SJSA1 (cell line): Measurements from ENCODE around the gene MYL4. TPM values are rescaled to one million over a fixed set of nuclear protein-coding genes. Genes with fewer than 3 reads are reported as not detected.
"Not testable (repeated sequence)": the region's sequence is repeated elsewhere in the genome, so short reads cannot be mapped to it uniquely, and the experiment has no call there.

Experiments used
- DNase-seq, 2 experiments: peaks; one replicate each; pipeline ENCODE4 v3.0.0-alpha.2; 2015 to 2020; ENCODE audit warnings: low spot score in 2 of 2, low read depth in 1 of 2
- H3K27ac ChIP-seq: fragments of 250-450 bp; sonication (Bioruptor Pico); 2 replicates; pipeline ENCODE4 v1.5.1; 2020; ENCODE audit warnings: mild to moderate bottlenecking, moderate library complexity
- H3K27me3 ChIP-seq: fragments of 250-450 bp; sonication (Bioruptor Pico); replicated peaks from 2 replicates; pipeline ENCODE4 v1.5.1; 2020; ENCODE audit warnings: mild to moderate bottlenecking, moderate library complexity
- H3K36me3 ChIP-seq: fragments of 250-450 bp; sonication (Bioruptor Pico); 2 replicates; pipeline ENCODE4 v1.5.1; 2020; ENCODE audit warnings: mild to moderate bottlenecking
- H3K4me1 ChIP-seq: fragments of 250-450 bp; sonication (Bioruptor Pico); replicated peaks from 2 replicates; pipeline ENCODE4 v1.6.1; 2021; ENCODE audit warnings: mild to moderate bottlenecking
- H3K4me3 ChIP-seq: fragments of 250-450 bp; sonication (Bioruptor Pico); 2 replicates; pipeline ENCODE4 v1.5.1; 2020; ENCODE audit warnings: mild to moderate bottlenecking
- H3K9me3 ChIP-seq: fragments of 250-450 bp; sonication (Bioruptor Pico); replicated peaks from 2 replicates; pipeline ENCODE4 v1.5.1; 2020; ENCODE audit warnings: mild to moderate bottlenecking
- total RNA-seq: library from RNA; depleted of rRNA; stranded (reverse); fragments of >200 nt; shearing (Covaris generic); gene quantifications from 2 replicates; pipeline ENCODE4 v1.2.3, GENCODE V29; 2014

Gene MYL4
- total RNA-seq, 1 experiment from 2014 or later, result 2.2 TPM

- Histone ChIP-seq H3K9me3 (no peaks in the 10 kb centered on the region), H3K27me3 (no peaks in the 10 kb centered on the region), H3K4me3 (no peak overlapping the region), H3K4me1 (peaks cover 37% of the 10 kb centered on the region), H3K36me3 (no peaks in the 10 kb centered on the region), H3K27ac (no peak overlapping the region)
- DNase-seq, result peak; percentile 29 to 36
These were observed 5.0 kb upstream of the MYL4 start for GRCh38 chr17:47203984-47204721.

- Histone ChIP-seq H3K4me3 (peak overlapping the region; percentile 4; the same call in 1 of the 2 replicates), H3K27me3 (no peaks in the 10 kb centered on the region), H3K4me1 (peaks cover 44% of the 10 kb centered on the region), H3K36me3 (no peaks in the 10 kb centered on the region), H3K9me3 (no peaks in the 10 kb centered on the region), H3K27ac (peak overlapping the region; percentile 48; the same call in 1 of the 2 replicates)
- DNase-seq, result peak; percentile 40 to 68
These were observed 4.3 kb upstream of the MYL4 start for GRCh38 chr17:47204722-47205418.

GRCh38 chr17:47205419-47205963, 3.7 kb upstream of the MYL4 start:
- no peaks in the 10 kb centered on the region for H3K36me3 ChIP-seq
- peak overlapping the region; percentile 4; the same call in 1 of the 2 replicates for H3K4me3 ChIP-seq
- H3K9me3 ChIP-seq, result no peaks in the 10 kb centered on the region
- H3K27me3 ChIP-seq, result no peaks in the 10 kb centered on the region
- H3K27ac ChIP-seq, result peak overlapping the region; percentile 48
- DNase-seq, result peak; percentile 83 to 85
- H3K4me1 ChIP-seq, result peaks cover 50% of the 10 kb centered on the region

- DNase-seq, result peak in 1 of 2 experiments; percentile 36
- no peaks in the 10 kb centered on the region for H3K36me3 ChIP-seq
- no peak overlapping the region for H3K4me3 ChIP-seq
These were observed 1.7 kb upstream of the MYL4 start for GRCh38 chr17:47207143-47208067.

GRCh38 chr17:47209499-47209898, 351 bp downstream of the MYL4 start:
- H3K4me1 ChIP-seq, result peaks cover 46% of the 10 kb centered on the region
- H3K27ac ChIP-seq, result peak overlapping the region; percentile 52
- H3K9me3 ChIP-seq, result no peaks in the 10 kb centered on the region
- no peaks in the 10 kb centered on the region for H3K36me3 ChIP-seq
- H3K27me3 ChIP-seq, result no peaks in the 10 kb centered on the region
- DNase-seq, result no peak
- no peak overlapping the region for H3K4me3 ChIP-seq

More at GRCh38 chr17:47207143-47208067, 1.7 kb upstream of the MYL4 start:
- no peak overlapping the region for H3K27ac ChIP-seq
- peaks cover 56% of the 10 kb centered on the region for H3K4me1 ChIP-seq
- no peaks in the 10 kb centered on the region for H3K27me3 ChIP-seq
- no peaks in the 10 kb centered on the region for H3K9me3 ChIP-seq

- DNase-seq, result peak; percentile 64 to 81
- Histone ChIP-seq H3K27me3 (no peaks in the 10 kb centered on the region), H3K4me1 (peaks cover 40% of the 10 kb centered on the region), H3K9me3 (no peaks in the 10 kb centered on the region), H3K4me3 (no peak overlapping the region), H3K36me3 (no peaks in the 10 kb centered on the region), H3K27ac (peak overlapping the region; percentile 52)
These were observed 957 bp downstream of the MYL4 start for GRCh38 chr17:47210105-47210504.

GRCh38 chr17:47210779-47211178, 1.6 kb downstream of the MYL4 start:
- no peaks in the 10 kb centered on the region for H3K36me3 ChIP-seq
- no peak overlapping the region for H3K27ac ChIP-seq
- no peak overlapping the region for H3K4me3 ChIP-seq
- no peak for DNase-seq
- no peaks in the 10 kb centered on the region for H3K27me3 ChIP-seq
- H3K9me3 ChIP-seq, result no peaks in the 10 kb centered on the region
- peaks cover 34% of the 10 kb centered on the region for H3K4me1 ChIP-seq

GRCh38 chr17:47212458-47212857, 3.3 kb downstream of the MYL4 start:
- Histone ChIP-seq H3K27ac (no peak overlapping the region), H3K4me3 (no peak overlapping the region)
- DNase-seq, result no peak

GRCh38 chr17:47213540-47213939, 4.4 kb downstream of the MYL4 start:
- Histone ChIP-seq H3K27ac (no peak overlapping the region), H3K4me3 (no peak overlapping the region), H3K27me3 (no peaks in the 10 kb centered on the region), H3K36me3 (no peaks in the 10 kb centered on the region), H3K9me3 (no peaks in the 10 kb centered on the region), H3K4me1 (peaks cover 25% of the 10 kb centered on the region)
- no peak for DNase-seq

More at GRCh38 chr17:47212458-47212857, 3.3 kb downstream of the MYL4 start:
- Histone ChIP-seq H3K27me3 (no peaks in the 10 kb centered on the region), H3K4me1 (peaks cover 26% of the 10 kb centered on the region), H3K36me3 (no peaks in the 10 kb centered on the region), H3K9me3 (no peaks in the 10 kb centered on the region)

- H3K36me3 ChIP-seq, result no peaks in the 10 kb centered on the region
- no peaks in the 10 kb centered on the region for H3K27me3 ChIP-seq
- peaks cover 11% of the 10 kb centered on the region for H3K4me1 ChIP-seq
- no peak overlapping the region for H3K27ac ChIP-seq
- DNase-seq, result no peak
- H3K4me3 ChIP-seq, result no peak overlapping the region
- H3K9me3 ChIP-seq, result no peaks in the 10 kb centered on the region
These were observed 5.8 kb downstream of the MYL4 start for GRCh38 chr17:47214931-47215330.

GRCh38 chr17:47216821-47217220, 7.7 kb downstream of the MYL4 start:
- not testable (repeated sequence) for H3K4me3 ChIP-seq, H3K9me3 ChIP-seq, DNase-seq, H3K27ac ChIP-seq, H3K36me3 ChIP-seq, H3K27me3 ChIP-seq
- peaks cover 14% of the 10 kb centered on the region for H3K4me1 ChIP-seq

GRCh38 chr17:47217279-47217678, 8.1 kb downstream of the MYL4 start:
- H3K36me3 ChIP-seq, H3K9me3 ChIP-seq, H3K27me3 ChIP-seq, H3K4me3 ChIP-seq, H3K27ac ChIP-seq, DNase-seq: not testable (repeated sequence)
- H3K4me1 ChIP-seq, result peaks cover 14% of the 10 kb centered on the region

GRCh38 chr17:47218896-47219430, 9.8 kb downstream of the MYL4 start:
- Histone ChIP-seq H3K27ac (no peak overlapping the region), H3K36me3 (no peaks in the 10 kb centered on the region)

More at GRCh38 chr17:47218896-47219430, 9.8 kb downstream of the MYL4 start:
- H3K27me3 ChIP-seq, result no peaks in the 10 kb centered on the region
- H3K4me1 ChIP-seq, result peaks cover 17% of the 10 kb centered on the region
- peaks cover 2% of the 10 kb centered on the region; the same call in 1 of the 2 replicates for H3K9me3 ChIP-seq
- no peak overlapping the region for H3K4me3 ChIP-seq
- DNase-seq, result no peak
